Measurements from ENCODE around the gene RAB11FIP2.

DNA sequence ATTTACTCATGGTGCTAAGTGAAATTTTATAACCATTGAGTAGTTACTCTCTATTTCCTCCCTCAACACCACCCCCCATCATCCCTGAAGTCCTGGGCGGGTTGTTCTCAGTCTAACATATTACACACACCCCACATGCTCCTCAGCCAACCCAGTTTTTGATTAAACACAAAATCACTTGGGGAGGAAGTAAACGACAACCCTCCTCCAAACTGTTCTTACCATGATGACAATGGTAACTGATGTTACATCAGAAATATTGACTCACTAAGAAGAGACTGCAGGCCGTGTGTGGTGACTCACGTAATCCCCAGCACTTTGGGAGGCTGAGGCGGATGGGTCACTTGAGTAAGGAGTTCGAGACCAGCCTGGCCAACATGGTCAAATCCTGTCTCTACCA is 44.2 kb downstream of the RAB11FIP2 start:
- TF ChIP-seq, protein P1, sequence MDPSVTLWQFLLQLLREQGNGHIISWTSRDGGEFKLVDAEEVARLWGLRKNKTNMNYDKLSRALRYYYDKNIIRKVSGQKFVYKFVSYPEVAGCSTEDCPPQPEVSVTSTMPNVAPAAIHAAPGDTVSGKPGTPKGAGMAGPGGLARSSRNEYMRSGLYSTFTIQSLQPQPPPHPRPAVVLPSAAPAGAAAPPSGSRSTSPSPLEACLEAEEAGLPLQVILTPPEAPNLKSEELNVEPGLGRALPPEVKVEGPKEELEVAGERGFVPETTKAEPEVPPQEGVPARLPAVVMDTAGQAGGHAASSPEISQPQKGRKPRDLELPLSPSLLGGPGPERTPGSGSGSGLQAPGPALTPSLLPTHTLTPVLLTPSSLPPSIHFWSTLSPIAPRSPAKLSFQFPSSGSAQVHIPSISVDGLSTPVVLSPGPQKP (IDR thresholded peaks at IDR 0.05; ENCODE audit: low read depth, low read length), result no peak
- TF ChIP-seq, protein P2, sequence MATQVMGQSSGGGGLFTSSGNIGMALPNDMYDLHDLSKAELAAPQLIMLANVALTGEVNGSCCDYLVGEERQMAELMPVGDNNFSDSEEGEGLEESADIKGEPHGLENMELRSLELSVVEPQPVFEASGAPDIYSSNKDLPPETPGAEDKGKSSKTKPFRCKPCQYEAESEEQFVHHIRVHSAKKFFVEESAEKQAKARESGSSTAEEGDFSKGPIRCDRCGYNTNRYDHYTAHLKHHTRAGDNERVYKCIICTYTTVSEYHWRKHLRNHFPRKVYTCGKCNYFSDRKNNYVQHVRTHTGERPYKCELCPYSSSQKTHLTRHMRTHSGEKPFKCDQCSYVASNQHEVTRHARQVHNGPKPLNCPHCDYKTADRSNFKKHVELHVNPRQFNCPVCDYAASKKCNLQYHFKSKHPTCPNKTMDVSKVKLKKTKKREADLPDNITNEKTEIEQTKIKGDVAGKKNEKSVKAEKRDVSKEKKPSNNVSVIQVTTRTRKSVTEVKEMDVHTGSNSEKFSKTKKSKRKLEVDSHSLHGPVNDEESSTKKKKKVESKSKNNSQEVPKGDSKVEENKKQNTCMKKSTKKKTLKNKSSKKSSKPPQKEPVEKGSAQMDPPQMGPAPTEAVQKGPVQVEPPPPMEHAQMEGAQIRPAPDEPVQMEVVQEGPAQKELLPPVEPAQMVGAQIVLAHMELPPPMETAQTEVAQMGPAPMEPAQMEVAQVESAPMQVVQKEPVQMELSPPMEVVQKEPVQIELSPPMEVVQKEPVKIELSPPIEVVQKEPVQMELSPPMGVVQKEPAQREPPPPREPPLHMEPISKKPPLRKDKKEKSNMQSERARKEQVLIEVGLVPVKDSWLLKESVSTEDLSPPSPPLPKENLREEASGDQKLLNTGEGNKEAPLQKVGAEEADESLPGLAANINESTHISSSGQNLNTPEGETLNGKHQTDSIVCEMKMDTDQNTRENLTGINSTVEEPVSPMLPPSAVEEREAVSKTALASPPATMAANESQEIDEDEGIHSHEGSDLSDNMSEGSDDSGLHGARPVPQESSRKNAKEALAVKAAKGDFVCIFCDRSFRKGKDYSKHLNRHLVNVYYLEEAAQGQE (IDR thresholded peaks at IDR 0.05), result no peak
- TF ChIP-seq HDAC2 (IDR thresholded peaks at IDR 0.05) (no peak), SMC3 (IDR thresholded peaks at IDR 0.05) (no peak), RCOR1 (IDR thresholded peaks at IDR 0.05; ENCODE audit: low read depth, low read length) (no peak), POLR2A (IDR thresholded peaks at IDR 0.05; ENCODE audit: low read length) (no peak), RFX5 (IDR thresholded peaks at IDR 0.05) (no peak), CBX2 (IDR thresholded peaks at IDR 0.05; ENCODE audit: borderline replicate concordance, low read depth) (no peak)
- TF ChIP-seq, protein P3, sequence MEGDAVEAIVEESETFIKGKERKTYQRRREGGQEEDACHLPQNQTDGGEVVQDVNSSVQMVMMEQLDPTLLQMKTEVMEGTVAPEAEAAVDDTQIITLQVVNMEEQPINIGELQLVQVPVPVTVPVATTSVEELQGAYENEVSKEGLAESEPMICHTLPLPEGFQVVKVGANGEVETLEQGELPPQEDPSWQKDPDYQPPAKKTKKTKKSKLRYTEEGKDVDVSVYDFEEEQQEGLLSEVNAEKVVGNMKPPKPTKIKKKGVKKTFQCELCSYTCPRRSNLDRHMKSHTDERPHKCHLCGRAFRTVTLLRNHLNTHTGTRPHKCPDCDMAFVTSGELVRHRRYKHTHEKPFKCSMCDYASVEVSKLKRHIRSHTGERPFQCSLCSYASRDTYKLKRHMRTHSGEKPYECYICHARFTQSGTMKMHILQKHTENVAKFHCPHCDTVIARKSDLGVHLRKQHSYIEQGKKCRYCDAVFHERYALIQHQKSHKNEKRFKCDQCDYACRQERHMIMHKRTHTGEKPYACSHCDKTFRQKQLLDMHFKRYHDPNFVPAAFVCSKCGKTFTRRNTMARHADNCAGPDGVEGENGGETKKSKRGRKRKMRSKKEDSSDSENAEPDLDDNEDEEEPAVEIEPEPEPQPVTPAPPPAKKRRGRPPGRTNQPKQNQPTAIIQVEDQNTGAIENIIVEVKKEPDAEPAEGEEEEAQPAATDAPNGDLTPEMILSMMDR (IDR thresholded peaks at IDR 0.05), result no peak

Measured in A549 (cell line).